Fibroblast of pulmonary artery (primary cell): ENCODE measurements around the gene TTC9.

ENCODE experiments used
- DNase-seq: peaks from one replicate; pipeline ENCODE4 v3.0.0-alpha.2; 2010; ENCODE audit warnings: low read depth
- H3K4me3 ChIP-seq: replicated peaks from 2 replicates; pipeline ENCODE4 v1.5.1; 2011; ENCODE audit warnings: low read depth, mild to moderate bottlenecking, control low read depth, low read length, moderate library complexity
- TF ChIP-seq, protein P1 (sequence below): IDR thresholded peaks from 2 replicates; pipeline ENCODE4 v1.5.1; 2011; ENCODE audit warnings: mild to moderate bottlenecking, control low read depth, low read length, inconsistent platforms; ENCODE audit errors: missing control alignments

The TTC9 gene

GRCh38 chr14:70713511-70713916 lies 71.8 kb downstream of the TTC9 start:
- TF ChIP-seq, protein P1, sequence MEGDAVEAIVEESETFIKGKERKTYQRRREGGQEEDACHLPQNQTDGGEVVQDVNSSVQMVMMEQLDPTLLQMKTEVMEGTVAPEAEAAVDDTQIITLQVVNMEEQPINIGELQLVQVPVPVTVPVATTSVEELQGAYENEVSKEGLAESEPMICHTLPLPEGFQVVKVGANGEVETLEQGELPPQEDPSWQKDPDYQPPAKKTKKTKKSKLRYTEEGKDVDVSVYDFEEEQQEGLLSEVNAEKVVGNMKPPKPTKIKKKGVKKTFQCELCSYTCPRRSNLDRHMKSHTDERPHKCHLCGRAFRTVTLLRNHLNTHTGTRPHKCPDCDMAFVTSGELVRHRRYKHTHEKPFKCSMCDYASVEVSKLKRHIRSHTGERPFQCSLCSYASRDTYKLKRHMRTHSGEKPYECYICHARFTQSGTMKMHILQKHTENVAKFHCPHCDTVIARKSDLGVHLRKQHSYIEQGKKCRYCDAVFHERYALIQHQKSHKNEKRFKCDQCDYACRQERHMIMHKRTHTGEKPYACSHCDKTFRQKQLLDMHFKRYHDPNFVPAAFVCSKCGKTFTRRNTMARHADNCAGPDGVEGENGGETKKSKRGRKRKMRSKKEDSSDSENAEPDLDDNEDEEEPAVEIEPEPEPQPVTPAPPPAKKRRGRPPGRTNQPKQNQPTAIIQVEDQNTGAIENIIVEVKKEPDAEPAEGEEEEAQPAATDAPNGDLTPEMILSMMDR = no peak
- no peak overlapping the region for H3K4me3 ChIP-seq
- DNase-seq = no peak

DNA sequence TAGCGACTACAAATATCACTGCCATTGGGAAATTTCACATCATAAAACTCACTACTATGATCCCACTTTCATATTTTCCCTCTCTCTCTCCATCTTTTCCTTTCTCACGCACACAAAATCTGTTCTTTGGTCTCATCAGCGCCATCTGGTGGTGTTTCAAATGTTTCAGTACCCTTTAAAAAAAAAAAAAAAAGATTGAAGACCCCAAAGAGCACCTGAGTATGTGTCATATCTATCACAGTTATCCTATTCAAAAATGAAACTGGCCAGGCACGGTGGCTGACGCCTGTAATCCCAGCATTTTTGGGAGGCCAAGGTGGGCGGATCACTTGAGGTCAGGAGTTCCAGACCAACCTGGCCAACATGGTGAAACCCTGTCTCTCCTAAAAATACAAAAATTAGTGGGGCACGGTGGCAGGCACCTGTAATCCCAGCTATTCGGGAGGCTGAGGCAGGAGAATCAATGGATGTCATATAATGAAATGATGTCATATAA lies 72.4 kb downstream of the TTC9 start:
- TF ChIP-seq, protein P1 = peak; percentile 61
- H3K4me3 ChIP-seq = no peak overlapping the region
- DNase-seq = peak; percentile 74

DNA sequence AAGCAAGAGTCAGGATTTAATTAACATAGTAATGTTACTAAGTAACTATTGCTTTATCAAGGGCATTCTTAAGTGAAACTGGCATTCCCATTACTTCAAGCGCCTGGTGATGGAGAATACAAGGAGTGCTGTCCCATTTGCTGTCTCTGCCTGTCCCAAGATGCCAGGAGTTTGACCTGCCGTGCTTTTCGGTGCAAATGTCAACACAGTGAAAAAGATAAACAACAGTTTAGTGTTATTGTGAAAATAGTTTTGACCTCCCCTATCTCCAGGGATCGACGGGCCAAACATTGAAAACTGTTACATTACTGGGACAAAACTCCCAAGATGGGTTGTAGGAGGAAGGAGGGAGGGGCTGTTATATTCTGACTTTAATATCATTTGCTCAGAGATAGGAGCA lies 74.8 kb downstream of the TTC9 start:
- no peak overlapping the region for H3K4me3 ChIP-seq
- DNase-seq = no peak
- TF ChIP-seq, protein P1 = no peak

DNA sequence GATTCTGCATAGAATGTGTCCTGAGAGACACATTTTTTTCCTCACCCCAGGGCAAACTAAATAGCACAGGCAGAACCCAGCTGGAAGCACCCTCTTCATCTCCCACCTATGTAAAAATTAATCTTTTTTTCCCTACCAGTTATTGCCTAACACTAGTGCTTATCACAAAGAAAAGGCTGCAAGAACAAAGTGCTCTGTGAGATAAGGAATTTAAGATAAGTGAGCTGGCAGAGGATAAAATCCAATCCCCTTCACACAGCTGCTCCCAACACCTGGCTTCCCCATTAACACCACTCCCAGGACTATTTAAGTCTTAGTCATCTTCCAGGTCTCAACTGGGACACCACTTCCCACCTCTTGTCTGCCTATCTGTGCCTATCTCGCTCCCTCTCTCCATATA lies 75.2 kb downstream of the TTC9 start:
- no peak for DNase-seq
- no peak overlapping the region for H3K4me3 ChIP-seq
- TF ChIP-seq, protein P1 = no peak

DNA sequence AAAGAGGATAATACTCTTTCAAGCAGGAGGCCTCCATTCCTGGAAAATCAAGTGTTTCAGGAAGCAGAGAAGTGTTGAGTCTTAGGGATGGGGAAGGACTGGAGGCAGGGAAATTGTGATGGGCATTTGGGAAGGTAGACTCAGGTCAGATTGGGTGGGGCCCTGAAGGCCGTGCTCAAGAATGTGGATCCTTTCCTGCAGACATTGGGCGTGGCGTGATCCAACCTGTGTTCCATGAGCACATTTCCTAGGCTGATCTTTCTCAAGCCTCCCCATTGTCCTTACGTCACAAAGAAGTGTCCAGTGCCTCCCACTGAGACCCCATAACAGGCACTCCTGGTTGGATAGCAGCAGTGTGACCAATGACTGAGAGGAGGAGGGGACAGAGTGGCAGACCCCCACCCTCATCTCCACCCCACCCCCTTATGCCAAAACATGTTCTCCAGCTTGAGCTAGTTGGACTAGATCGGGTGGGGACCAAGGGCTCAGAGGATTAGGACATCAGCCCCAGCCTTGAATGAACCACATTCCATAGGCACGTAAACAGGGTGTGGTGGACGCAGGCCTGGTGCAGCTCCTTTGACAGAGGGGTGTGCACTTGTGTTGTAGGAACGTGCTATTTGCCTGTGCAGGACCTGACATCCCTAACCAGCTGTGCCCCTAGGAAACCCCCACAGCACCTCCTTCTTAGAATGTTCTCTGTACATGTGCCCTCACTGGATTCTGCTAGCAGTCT lies 76.8 kb downstream of the TTC9 start:
- TF ChIP-seq, protein P1 = no peak
- no peak overlapping the region for H3K4me3 ChIP-seq
- no peak for DNase-seq

DNA sequence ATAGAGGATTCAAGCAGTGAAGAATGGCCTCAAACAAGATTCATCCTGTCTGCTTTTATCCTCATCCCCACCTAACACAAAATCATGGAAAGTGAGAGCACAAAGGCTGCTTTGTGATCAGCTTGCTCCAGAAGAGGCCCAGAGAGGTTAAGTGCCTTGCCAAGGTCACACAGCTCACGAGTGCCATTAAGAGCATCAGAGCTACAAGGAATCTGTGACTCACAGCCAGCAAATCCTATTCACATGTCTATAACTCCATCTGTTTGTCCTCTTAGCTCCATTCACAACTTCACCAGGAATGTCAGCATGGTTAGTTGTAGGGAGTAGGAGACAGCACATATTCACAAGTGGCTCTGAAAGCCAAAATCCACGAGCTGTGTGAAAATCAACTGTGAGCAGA lies 79.8 kb downstream of the TTC9 start:
- no peak for DNase-seq
- TF ChIP-seq, protein P1 = no peak
- no peak overlapping the region for H3K4me3 ChIP-seq

DNA sequence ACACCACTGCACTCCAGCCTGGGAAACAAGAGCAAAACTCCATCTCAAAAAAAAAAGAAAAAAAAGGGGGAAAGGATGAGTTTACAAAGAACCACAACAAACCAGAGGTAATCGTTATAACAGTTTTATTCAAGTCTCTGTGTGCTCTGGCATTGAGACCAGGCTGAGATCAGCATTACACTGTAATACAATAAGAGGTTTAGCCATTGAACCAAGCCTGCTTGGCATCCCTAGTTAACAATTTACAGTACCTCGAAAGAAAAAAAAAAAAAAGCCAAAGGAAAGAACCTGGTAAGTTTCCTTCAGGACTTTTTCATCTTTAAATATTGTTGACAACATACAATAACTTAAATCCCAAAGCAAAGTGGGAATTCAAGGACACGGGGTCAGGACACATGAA lies 80.7 kb downstream of the TTC9 start:
- no peak for DNase-seq
- TF ChIP-seq, protein P1 = no peak
- no peak overlapping the region for H3K4me3 ChIP-seq
